Activated gamma-delta T cell (primary cell): Measurements from ENCODE around the gene RPTOR.
"Not testable (repeated sequence)": the region's sequence is repeated elsewhere in the genome, so short reads cannot be mapped to it uniquely, and the experiment has no call there.

Experiments used
- DNase-seq: peaks from one replicate; lab custom pipeline; 2025; lab: John Stamatoyannopoulos, UW

The RPTOR gene

GRCh38 chr17:80516171-80516932 is 28.3 kb upstream of the RPTOR start:
- no peak for DNase-seq

- no peak for DNase-seq
Measured at GRCh38 chr17:80517641-80518040, 27.0 kb upstream of the RPTOR start.

- DNase-seq: no peak
Measured at GRCh38 chr17:80518392-80518791, 26.2 kb upstream of the RPTOR start.

- no peak for DNase-seq
Measured at GRCh38 chr17:80519091-80519781, 25.4 kb upstream of the RPTOR start.

- DNase-seq: no peak
Measured at GRCh38 chr17:80520810-80521455, 23.7 kb upstream of the RPTOR start.

- no peak for DNase-seq
Measured at GRCh38 chr17:80523054-80523744, 21.4 kb upstream of the RPTOR start.

- no peak for DNase-seq
Measured at GRCh38 chr17:80523956-80524712, 20.5 kb upstream of the RPTOR start.

- DNase-seq: no peak
Measured at GRCh38 chr17:80526116-80526910, 18.3 kb upstream of the RPTOR start.

GRCh38 chr17:80527016-80527645 is 17.5 kb upstream of the RPTOR start:
- no peak for DNase-seq

- DNase-seq: no peak
Measured at GRCh38 chr17:80528536-80528935, 16.1 kb upstream of the RPTOR start.

- DNase-seq: no peak
Measured at GRCh38 chr17:80529104-80529903, 15.3 kb upstream of the RPTOR start.

GRCh38 chr17:80529904-80530292 is 14.7 kb upstream of the RPTOR start:
- no peak for DNase-seq

GRCh38 chr17:80531400-80531799 is 13.2 kb upstream of the RPTOR start:
- DNase-seq: no peak

GRCh38 chr17:80537386-80537785 is 7.3 kb upstream of the RPTOR start:
- DNase-seq: not testable (repeated sequence)

- no peak for DNase-seq
Measured at GRCh38 chr17:80538484-80538883, 6.2 kb upstream of the RPTOR start.

- no peak for DNase-seq
Measured at GRCh38 chr17:80539022-80539641, 5.5 kb upstream of the RPTOR start.

- no peak for DNase-seq
Measured at GRCh38 chr17:80545499-80545826, 825 bp downstream of the RPTOR start.

GRCh38 chr17:80546267-80546666 is 1.6 kb downstream of the RPTOR start:
- no peak for DNase-seq

- no peak for DNase-seq
Measured at GRCh38 chr17:80552523-80552922, 7.9 kb downstream of the RPTOR start.
